Caco-2 (cell line): ENCODE measurements around the gene MARVELD1. TPM values are rescaled to one million over a fixed set of nuclear protein-coding genes. Genes with fewer than 3 reads are reported as not detected.

Experiments used
- BruUV-seq: library from RNA; stranded (reverse); fragments of 400-500 nt; replicated peaks from 2 replicates; lab custom pipeline; 2021; lab: Mats Ljungman, UMichigan
- CTCF ChIA-PET: fragments of 300-600 bp; sonication (Branson Sonifier 250); formaldehyde crosslinking; loops from one replicate; lab custom pipeline; 2022; ENCODE audit warnings: antibody characterized with exemption; lab: Charles Lee
- POLR2A ChIA-PET: fragments of 300-600 bp; sonication (Branson Sonifier 250); formaldehyde crosslinking; loops from one replicate; lab custom pipeline; 2022; ENCODE audit warnings: antibody characterized with exemption; lab: Charles Lee
- DNase-seq, 2 experiments: peaks; one replicate each; pipeline versions ENCODE4 v3.0.0 to v3.0.0-alpha.2; 2020 to 2022
- H3K27me3 ChIP-seq: replicated peaks from 2 replicates; pipeline ENCODE4 v1.6.0; 2011; ENCODE audit warnings: low read length; ENCODE audit not compliant: control insufficient read depth, insufficient read depth
- H3K36me3 ChIP-seq: 2 replicates; pipeline ENCODE4 v1.5.1; 2011; ENCODE audit warnings: low read length; ENCODE audit not compliant: control insufficient read depth, insufficient read depth
- H3K4me1 ChIP-seq: fragments of 250-450 bp; sonication (Bioruptor Pico); 2 replicates; pipeline ENCODE4 v1.5.1; 2020; ENCODE audit warnings: mild to moderate bottlenecking
- H3K4me3 ChIP-seq: 2 replicates; pipeline ENCODE4 v1.5.1; 2011; ENCODE audit warnings: low read depth, mild to moderate bottlenecking, control low read depth, low read length
- H3K9me3 ChIP-seq: fragments of 250-450 bp; sonication (Bioruptor Pico); 2 replicates; pipeline ENCODE4 v1.5.1; 2020; ENCODE audit warnings: mild to moderate bottlenecking, moderate library complexity
- H3K27ac Mint-ChIP-seq: one replicate; pipeline ENCODE4 v1.8.0; 2022; ENCODE audit warnings: mixed read lengths; ENCODE audit not compliant: unreplicated experiment
- H3K27me3 Mint-ChIP-seq: one replicate; pipeline ENCODE4 v1.8.0; 2022; ENCODE audit warnings: mixed read lengths; ENCODE audit not compliant: insufficient read depth, unreplicated experiment
- H3K36me3 Mint-ChIP-seq: one replicate; pipeline ENCODE4 v1.8.0; 2022; ENCODE audit warnings: mild to moderate bottlenecking, mixed read lengths; ENCODE audit not compliant: insufficient read depth, unreplicated experiment
- H3K4me1 Mint-ChIP-seq: one replicate; pipeline ENCODE4 v1.8.0; 2022; ENCODE audit warnings: low read depth, mixed read lengths; ENCODE audit not compliant: unreplicated experiment
- H3K4me3 Mint-ChIP-seq: one replicate; pipeline ENCODE4 v1.8.0; 2022; ENCODE audit warnings: mild to moderate bottlenecking, moderate library complexity, mixed read lengths; ENCODE audit not compliant: unreplicated experiment
- H3K9me3 Mint-ChIP-seq: one replicate; pipeline ENCODE4 v1.8.0; 2022; ENCODE audit warnings: mixed read lengths; ENCODE audit not compliant: unreplicated experiment
- CTCF ChIP-seq, 2 experiments: fragments of 200-600 bp in 1 of 2; IDR thresholded peaks; 1 replicate in 1 of 2; 2 replicates in 1 of 2; pipeline versions ENCODE4 v1.5.1 to v1.8.0; 2011 to 2022; ENCODE audit warnings: antibody characterized with exemption in 1 of 2, control low read depth in 1 of 2, inconsistent platforms in 1 of 2, low read depth in 1 of 2, low read length in 1 of 2, mild to moderate bottlenecking in 1 of 2, moderate library complexity in 1 of 2; ENCODE audit not compliant: insufficient read depth in 1 of 2, severe bottlenecking in 1 of 2, unreplicated experiment in 1 of 2
- intact Hi-C: fragments of 100-400 bp; cut with micrococcal nuclease; formaldehyde crosslinking; loops from one replicate; pipeline ENCODE4 v1.10.0; 2022; ENCODE audit not compliant: unreplicated experiment
- total RNA-seq: library from RNA; stranded (reverse); gene quantifications from 2 replicates; pipeline ENCODE4 v1.2.3, GENCODE V29; 2022

Gene MARVELD1
- total RNA-seq, 1 experiment from 2014 or later: 19.6 TPM

- no peaks in the 10 kb centered on the region for H3K9me3 ChIP-seq
- H3K4me1 ChIP-seq: peaks cover 22% of the 10 kb centered on the region
- ChIA-PET POLR2A (interaction anchor here (0.6 to 2.6 kb wide), 5 partner anchors 10 to 49 kb away, joined by 3 to 20 read pairs (median 5); partner anchors contain the start of genes AVPI1 and ZFYVE27), CTCF (interaction anchor here (0.5 to 2.7 kb wide), 12 partner anchors 10 to 40 kb away, joined by 3 to 15 read pairs (median 4); partner anchors contain the start of genes AVPI1 and ZFYVE27)
- Mint-ChIP-seq H3K36me3 (peaks cover 21% of the 10 kb centered on the region), H3K9me3 (no peaks in the 10 kb centered on the region), H3K4me3 (peak overlapping the region; percentile 92), H3K4me1 (peaks cover 19% of the 10 kb centered on the region), H3K27ac (peak overlapping the region; percentile 91), H3K27me3 (no peaks in the 10 kb centered on the region)
- TF ChIP-seq CTCF (IDR thresholded peaks at IDR 0.05; ENCODE audit: insufficient read depth in 1 of 2, low read depth in 1 of 2, low read length in 1 of 2, severe bottlenecking in 1 of 2, unreplicated experiment in 1 of 2): peak in 1 of 2 experiments; percentile 49
- H3K36me3 ChIP-seq: no peaks in the 10 kb centered on the region
- DNase-seq: peak; percentile 74 to 81
- BruUV-seq: no TSS peak
- H3K4me3 ChIP-seq: peak overlapping the region; percentile 89
- H3K27me3 ChIP-seq: no peaks in the 10 kb centered on the region
- intact Hi-C loops: loop anchor here (1.0 kb wide), 1 partner anchor 17 kb away; no protein-coding TSS in a partner anchor
Observed at GRCh38 chr10:97713826-97714400, 383 bp downstream of the MARVELD1 start.

- Mint-ChIP-seq H3K9me3 (no peaks in the 10 kb centered on the region), H3K4me3 (peak overlapping the region; percentile 92), H3K4me1 (peaks cover 19% of the 10 kb centered on the region), H3K27me3 (no peaks in the 10 kb centered on the region), H3K27ac (peak overlapping the region; percentile 91), H3K36me3 (peaks cover 21% of the 10 kb centered on the region)
- Histone ChIP-seq H3K27me3 (no peaks in the 10 kb centered on the region), H3K4me3 (peak overlapping the region; percentile 89), H3K36me3 (no peaks in the 10 kb centered on the region), H3K4me1 (peaks cover 19% of the 10 kb centered on the region), H3K9me3 (no peaks in the 10 kb centered on the region)
- TSS peak; percentile 23 for BruUV-seq
- POLR2A ChIA-PET: interaction anchor here (0.7 to 2.6 kb wide), 4 partner anchors 10 to 50 kb away, joined by 3 to 20 read pairs (median 10); partner anchors contain the start of genes AVPI1 and ZFYVE27
- CTCF ChIA-PET: interaction anchor here (1.0 to 2.7 kb wide), 8 partner anchors 9 to 38 kb away, joined by 3 to 15 read pairs (median 6); partner anchors contain the start of genes AVPI1 and ZFYVE27
- peak; percentile 54 to 58 for DNase-seq
- intact Hi-C loops: loop anchor here (1.0 to 5.0 kb wide), 2 partner anchors 17 to 32 kb away; no protein-coding TSS in a partner anchor
- TF ChIP-seq CTCF (IDR thresholded peaks at IDR 0.05; ENCODE audit: insufficient read depth in 1 of 2, low read depth in 1 of 2, low read length in 1 of 2, severe bottlenecking in 1 of 2, unreplicated experiment in 1 of 2): no peak
Observed at GRCh38 chr10:97714401-97715258, 1.1 kb downstream of the MARVELD1 start.
